HEK293 (cell line): ENCODE data around the gene IGSF9B.

Source experiments
- BCL6B ChIP-seq: fragments of 450-650 bp; formaldehyde crosslinking; IDR thresholded peaks from 2 replicates; pipeline ENCODE4 v1.5.1; 2017; ENCODE audit warnings: missing biosample characterization, missing genetic modification characterization
- HOXD13 ChIP-seq: sonication (generic); formaldehyde crosslinking; IDR thresholded peaks from 2 replicates; pipeline ENCODE4 v1.8.0; 2022; ENCODE audit warnings: missing genetic modification reagents, borderline replicate concordance
- IKZF3 ChIP-seq: fragments of 450-650 bp; IDR thresholded peaks from 2 replicates; pipeline ENCODE4 v1.5.0; 2018; ENCODE audit warnings: missing biosample characterization, mild to moderate bottlenecking, missing genetic modification characterization, moderate library complexity
- KLF10 ChIP-seq: fragments of 450-650 bp; IDR thresholded peaks from 2 replicates; pipeline ENCODE4 v1.5.1; 2018; ENCODE audit warnings: missing biosample characterization, mild to moderate bottlenecking, missing genetic modification characterization
- KLF9 ChIP-seq: fragments of 450-650 bp; formaldehyde crosslinking; IDR thresholded peaks from 2 replicates; pipeline ENCODE4 v1.5.1; 2016; ENCODE audit warnings: missing biosample characterization, missing genetic modification characterization, low read depth
- PATZ1 ChIP-seq: fragments of 450-650 bp; formaldehyde crosslinking; IDR thresholded peaks from 2 replicates; pipeline ENCODE4 v1.5.1; 2016; ENCODE audit warnings: missing biosample characterization, missing genetic modification characterization
- SCRT2 ChIP-seq: fragments of 450-650 bp; formaldehyde crosslinking; IDR thresholded peaks from 2 replicates; pipeline ENCODE4 v1.5.1; 2016; ENCODE audit warnings: missing biosample characterization, missing genetic modification characterization
- TCF7L2 ChIP-seq: IDR thresholded peaks from 2 replicates; pipeline ENCODE4 v1.6.1; 2011; ENCODE audit warnings: low read depth, mild to moderate bottlenecking, inconsistent platforms, low read length, moderate library complexity, borderline replicate concordance
- WT1 ChIP-seq: fragments of 450-650 bp; formaldehyde crosslinking; IDR thresholded peaks from 2 replicates; pipeline ENCODE4 v1.5.1; 2016; ENCODE audit warnings: missing biosample characterization, missing genetic modification characterization
- ZBTB1 ChIP-seq: fragments of 450-650 bp; formaldehyde crosslinking; IDR thresholded peaks from 2 replicates; pipeline ENCODE4 v1.5.1; 2016; ENCODE audit warnings: missing biosample characterization, missing genetic modification characterization
- ZBTB17 ChIP-seq: fragments of 450-650 bp; formaldehyde crosslinking; IDR thresholded peaks from 2 replicates; pipeline ENCODE4 v1.5.1; 2016; ENCODE audit warnings: missing biosample characterization, missing genetic modification characterization
- ZBTB21 ChIP-seq: fragments of 450-650 bp; formaldehyde crosslinking; IDR thresholded peaks from 2 replicates; pipeline ENCODE4 v1.5.1; 2017; ENCODE audit warnings: missing biosample characterization, missing genetic modification characterization
- ZFP3 ChIP-seq: fragments of 450-650 bp; formaldehyde crosslinking; IDR thresholded peaks from 2 replicates; pipeline ENCODE4 v1.5.1; 2016; ENCODE audit warnings: low read depth, missing biosample characterization, missing genetic modification characterization
- ZNF146 ChIP-seq: fragments of 450-650 bp; formaldehyde crosslinking; IDR thresholded peaks from 2 replicates; pipeline ENCODE4 v1.5.1; 2016; ENCODE audit warnings: missing biosample characterization, missing genetic modification characterization
- ZNF157 ChIP-seq: fragments of 450-650 bp; formaldehyde crosslinking; IDR thresholded peaks from 2 replicates; pipeline ENCODE4 v1.5.1; 2016; ENCODE audit warnings: missing biosample characterization, missing genetic modification characterization
- ZNF16 ChIP-seq: fragments of 450-650 bp; formaldehyde crosslinking; IDR thresholded peaks from 2 replicates; pipeline ENCODE4 v1.5.1; 2016; ENCODE audit warnings: low read depth, missing biosample characterization, missing genetic modification characterization
- ZNF169 ChIP-seq: fragments of 450-650 bp; formaldehyde crosslinking; IDR thresholded peaks from 2 replicates; pipeline ENCODE4 v1.5.1; 2016; ENCODE audit warnings: missing biosample characterization, missing genetic modification characterization
- ZNF174 ChIP-seq: fragments of 450-650 bp; formaldehyde crosslinking; IDR thresholded peaks from 2 replicates; pipeline ENCODE4 v1.5.0; 2017; ENCODE audit warnings: missing biosample characterization, mild to moderate bottlenecking, missing genetic modification characterization
- ZNF202 ChIP-seq: fragments of 450-650 bp; formaldehyde crosslinking; IDR thresholded peaks from 2 replicates; pipeline ENCODE4 v1.5.1; 2016; ENCODE audit warnings: missing biosample characterization, missing genetic modification characterization, borderline replicate concordance
- ZNF211 ChIP-seq: fragments of 450-650 bp; formaldehyde crosslinking; IDR thresholded peaks from 2 replicates; pipeline ENCODE4 v1.5.1; 2016; ENCODE audit warnings: low read depth, missing biosample characterization, missing genetic modification characterization
- ZNF214 ChIP-seq: fragments of 450-650 bp; formaldehyde crosslinking; IDR thresholded peaks from 2 replicates; pipeline ENCODE4 v1.5.1; 2017; ENCODE audit warnings: missing biosample characterization, mild to moderate bottlenecking, missing genetic modification characterization, borderline replicate concordance
- ZNF248 ChIP-seq: fragments of 450-650 bp; formaldehyde crosslinking; IDR thresholded peaks from 2 replicates; pipeline ENCODE4 v1.5.1; 2017; ENCODE audit warnings: missing biosample characterization, missing genetic modification characterization
- ZNF266 ChIP-seq: fragments of 450-650 bp; formaldehyde crosslinking; IDR thresholded peaks from 2 replicates; pipeline ENCODE4 v1.5.1; 2016; ENCODE audit warnings: missing biosample characterization, missing genetic modification characterization, low read depth
- ZNF302 ChIP-seq: fragments of 450-650 bp; formaldehyde crosslinking; IDR thresholded peaks from 2 replicates; pipeline ENCODE4 v1.5.1; 2016; ENCODE audit warnings: missing biosample characterization, missing genetic modification characterization, low read depth
- ZNF416 ChIP-seq: fragments of 450-650 bp; formaldehyde crosslinking; IDR thresholded peaks from 2 replicates; pipeline ENCODE4 v1.5.1; 2016; ENCODE audit warnings: missing biosample characterization, missing genetic modification characterization
- ZNF473 ChIP-seq: fragments of 450-650 bp; formaldehyde crosslinking; IDR thresholded peaks from 2 replicates; pipeline ENCODE4 v1.5.1; 2017; ENCODE audit warnings: missing biosample characterization, missing genetic modification characterization
- ZNF501 ChIP-seq: fragments of 450-650 bp; formaldehyde crosslinking; IDR thresholded peaks from 2 replicates; pipeline ENCODE4 v1.5.1; 2016; ENCODE audit warnings: missing biosample characterization, missing genetic modification characterization
- ZNF529 ChIP-seq: fragments of 450-650 bp; formaldehyde crosslinking; IDR thresholded peaks from 2 replicates; pipeline ENCODE4 v1.5.1; 2017; ENCODE audit warnings: missing genetic modification characterization, missing biosample characterization; ENCODE audit not compliant: insufficient replicate concordance
- ZNF558 ChIP-seq: fragments of 450-650 bp; formaldehyde crosslinking; IDR thresholded peaks from 2 replicates; pipeline ENCODE4 v1.5.1; 2016; ENCODE audit warnings: missing biosample characterization, missing genetic modification characterization
- ZNF580 ChIP-seq: fragments of 450-650 bp; formaldehyde crosslinking; IDR thresholded peaks from 2 replicates; pipeline ENCODE4 v1.5.1; 2016; ENCODE audit warnings: missing biosample characterization, missing genetic modification characterization
- ZNF843 ChIP-seq: fragments of 450-650 bp; formaldehyde crosslinking; IDR thresholded peaks from 2 replicates; pipeline ENCODE4 v1.5.1; 2016; ENCODE audit warnings: missing biosample characterization, missing genetic modification characterization
- ZSCAN5A ChIP-seq: fragments of 450-650 bp; formaldehyde crosslinking; IDR thresholded peaks from 2 replicates; pipeline ENCODE4 v1.5.1; 2016; ENCODE audit warnings: missing biosample characterization, missing genetic modification characterization
- TF ChIP-seq, protein P1 (sequence below): fragments of 450-650 bp; formaldehyde crosslinking; IDR thresholded peaks from 2 replicates; pipeline ENCODE4 v1.5.1; 2016; ENCODE audit warnings: missing biosample characterization, missing genetic modification characterization
- TF ChIP-seq, protein P2 (sequence below): fragments of 450-650 bp; formaldehyde crosslinking; IDR thresholded peaks from 2 replicates; pipeline ENCODE4 v1.5.1; 2016; ENCODE audit warnings: missing biosample characterization, missing genetic modification characterization

The IGSF9B gene

DNA sequence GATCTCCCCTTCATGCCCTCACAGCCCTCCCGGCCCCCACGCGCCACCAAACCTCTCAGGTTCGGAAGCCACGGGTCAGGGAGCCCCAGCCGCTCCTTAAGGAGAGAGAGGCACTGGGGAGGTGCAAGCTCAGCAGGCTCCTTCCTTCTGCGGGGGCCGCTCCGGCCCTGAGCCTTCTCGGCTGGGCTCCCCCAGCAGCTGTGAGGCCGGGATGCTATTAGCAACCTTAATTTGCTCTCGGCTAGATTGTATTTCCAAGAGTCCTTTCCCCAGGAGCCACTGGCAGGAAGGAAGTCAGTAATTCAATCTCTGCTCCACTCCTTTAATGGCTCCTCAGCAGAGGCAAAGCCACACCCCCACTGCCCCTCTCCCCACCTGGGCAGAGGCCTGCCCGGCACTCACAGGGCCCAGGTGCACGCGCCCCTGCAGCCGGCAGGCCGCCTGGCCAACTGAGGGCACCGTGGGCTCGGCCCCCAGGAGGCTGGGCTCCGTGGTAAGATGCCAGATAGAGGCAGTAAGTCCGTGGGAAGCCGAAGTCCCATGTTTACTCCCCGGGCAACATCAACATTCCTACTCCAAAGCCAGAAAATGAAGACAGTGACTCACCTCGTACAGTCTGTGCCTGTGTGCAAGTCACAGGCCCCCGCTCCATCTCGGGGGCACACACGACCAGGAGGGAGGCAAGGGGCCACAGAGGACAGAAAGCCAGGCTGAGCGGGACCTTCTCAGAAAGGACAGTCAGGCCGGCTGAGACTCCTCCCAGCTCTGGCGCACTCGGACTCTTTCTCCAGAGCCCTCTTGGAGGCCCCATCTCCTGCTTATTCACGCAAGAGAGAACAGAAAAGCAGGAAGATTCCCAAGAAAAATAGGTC lies 5.2 kb downstream of the IGSF9B start (continued):
- TF ChIP-seq, protein P1, sequence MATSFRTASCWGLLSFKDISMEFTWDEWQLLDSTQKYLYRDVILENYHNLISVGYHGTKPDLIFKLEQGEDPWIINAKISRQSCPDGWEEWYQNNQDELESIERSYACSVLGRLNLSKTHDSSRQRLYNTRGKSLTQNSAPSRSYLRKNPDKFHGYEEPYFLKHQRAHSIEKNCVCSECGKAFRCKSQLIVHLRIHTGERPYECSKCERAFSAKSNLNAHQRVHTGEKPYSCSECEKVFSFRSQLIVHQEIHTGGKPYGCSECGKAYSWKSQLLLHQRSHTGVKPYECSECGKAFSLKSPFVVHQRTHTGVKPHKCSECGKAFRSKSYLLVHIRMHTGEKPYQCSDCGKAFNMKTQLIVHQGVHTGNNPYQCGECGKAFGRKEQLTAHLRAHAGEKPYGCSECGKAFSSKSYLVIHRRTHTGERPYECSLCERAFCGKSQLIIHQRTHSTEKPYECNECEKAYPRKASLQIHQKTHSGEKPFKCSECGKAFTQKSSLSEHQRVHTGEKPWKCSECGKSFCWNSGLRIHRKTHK (tag by site-specific recombination) = no peak
- TF ChIP-seq KLF9 (tag by site-specific recombination) (peak; percentile 81), ZNF501 (tag by site-specific recombination) (0 out of 2 replicates have a peak, but pooled peaks have one; percentile 21), WT1 (tag by site-specific recombination) (no peak), ZNF211 (tag by site-specific recombination) (no peak), ZNF169 (tag by site-specific recombination) (no peak), ZNF558 (tag by site-specific recombination) (no peak), ZBTB21 (tag by site-specific recombination) (no peak), ZNF843 (no peak), ZNF157 (no peak), SCRT2 (tag by site-specific recombination) (no peak), ZNF16 (tag by site-specific recombination) (no peak), ZNF416 (tag by site-specific recombination) (no peak), ZNF214 (tag by site-specific recombination) (no peak), ZNF473 (no peak), ZBTB17 (tag by site-specific recombination) (peak; percentile 52), ZNF302 (no peak), ZNF174 (tag by site-specific recombination) (no peak), IKZF3 (peak; percentile 68), ZSCAN5A (no peak), ZNF529 (no peak), ZNF202 (tag by site-specific recombination) (no peak), ZNF580 (tag by site-specific recombination) (no peak), ZNF248 (tag by site-specific recombination) (no peak), ZFP3 (tag by site-specific recombination) (no peak), ZNF266 (tag by site-specific recombination) (no peak), ZNF146 (tag by site-specific recombination) (no peak), KLF10 (peak; percentile 53; the same call in 1 of the 2 replicates), PATZ1 (tag by site-specific recombination) (peak; percentile 72), ZBTB1 (tag by site-specific recombination) (no peak), BCL6B (no peak), HOXD13 (no peak), TCF7L2 (no peak)
- TF ChIP-seq, protein P2, sequence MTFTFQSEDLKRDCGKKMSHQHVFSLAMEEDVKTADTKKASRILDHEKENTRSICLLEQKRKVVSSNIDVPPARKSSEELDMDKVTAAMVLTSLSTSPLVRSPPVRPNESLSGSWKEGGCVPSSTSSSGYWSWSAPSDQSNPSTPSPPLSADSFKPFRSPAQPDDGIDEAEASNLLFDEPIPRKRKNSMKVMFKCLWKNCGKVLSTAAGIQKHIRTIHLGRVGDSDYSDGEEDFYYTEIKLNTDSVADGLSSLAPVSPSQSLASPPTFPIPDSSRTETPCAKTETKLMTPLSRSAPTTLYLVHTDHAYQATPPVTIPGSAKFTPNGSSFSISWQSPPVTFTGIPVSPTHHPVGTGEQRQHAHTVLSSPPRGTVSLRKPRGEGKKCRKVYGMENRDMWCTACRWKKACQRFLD (tag by site-specific recombination) = no peak
